H1 (cell line): ENCODE measurements around the gene OGDH. TPM values are rescaled to one million over a fixed set of nuclear protein-coding genes. Genes with fewer than 3 reads are reported as not detected.

Experiments used
- CTCF ChIA-PET: fragments of 300-600 bp; sonication (Branson Sonifier 250); formaldehyde crosslinking; loops from one replicate; lab custom pipeline; 2021; ENCODE audit not compliant: partially characterized antibody; lab: Charles Lee
- POLR2A ChIA-PET: fragments of 300-600 bp; sonication (Branson Sonifier 250); formaldehyde crosslinking; loops from one replicate; lab custom pipeline; 2021; ENCODE audit warnings: inconsistent platforms; ENCODE audit not compliant: partially characterized antibody; lab: Charles Lee
- DNase-seq, 2 experiments: peaks; one replicate each; pipeline versions ENCODE4 v3.0.0 to v3.0.0-alpha.2; 2010 to 2022; ENCODE audit warnings: low spot score in 2 of 2, low read depth in 1 of 2, mixed read lengths in 1 of 2
- FAIRE-seq: peaks from 2 replicates; lab custom pipeline; 2011; peaks lifted over from hg19 to GRCh38; lab: Jason Lieb, UNC
- H2AFZ ChIP-seq: 2 replicates; pipeline ENCODE4 v1.8.1; 2012; ENCODE audit warnings: low read length, inconsistent platforms
- H2AK5ac ChIP-seq: 2 replicates; pipeline ENCODE4 v1.6.1; 2013; ENCODE audit warnings: low read depth, low read length
- H2BK120ac ChIP-seq: replicated peaks from 2 replicates; pipeline ENCODE3; 2013; ENCODE audit warnings: low read depth, low read length, inconsistent platforms
- H2BK12ac ChIP-seq: 2 replicates; pipeline ENCODE4 v1.6.1; 2013; ENCODE audit warnings: low read depth, low read length
- H2BK15ac ChIP-seq: 2 replicates; pipeline ENCODE4 v1.6.1; 2013; ENCODE audit warnings: low read length
- H2BK20ac ChIP-seq: 2 replicates; pipeline ENCODE4 v1.6.1; 2013; ENCODE audit warnings: low read length
- H2BK5ac ChIP-seq: 2 replicates; pipeline ENCODE4 v1.6.1; 2013; ENCODE audit warnings: low read depth, low read length
- H3K14ac ChIP-seq: 2 replicates; pipeline ENCODE4 v1.6.1; 2013; ENCODE audit warnings: inconsistent platforms; ENCODE audit not compliant: insufficient read length
- H3K18ac ChIP-seq: 2 replicates; pipeline ENCODE4 v1.6.1; 2013; ENCODE audit warnings: low read length; ENCODE audit errors: extremely low read depth
- H3K23ac ChIP-seq: 2 replicates; pipeline ENCODE4 v1.6.1; 2013; ENCODE audit warnings: inconsistent platforms; ENCODE audit not compliant: insufficient read length
- H3K23me2 ChIP-seq: 2 replicates; pipeline ENCODE4 v1.6.1; 2013; ENCODE audit warnings: low read depth, low read length
- H3K27ac ChIP-seq: 2 replicates; pipeline ENCODE4 v1.6.1; 2011; ENCODE audit warnings: low read depth, low read length, inconsistent platforms
- H3K27me3 ChIP-seq, 4 experiments: replicated peaks in 1 of 4; 1 replicate in 1 of 4; 2 replicates in 3 of 4; pipeline versions ENCODE4 v1.6.1 to v1.8.1; 2011 to 2013; ENCODE audit warnings: low read length in 3 of 4, mild to moderate bottlenecking in 3 of 4, inconsistent platforms in 2 of 4, mixed read lengths in 2 of 4, moderate library complexity in 1 of 4; ENCODE audit not compliant: control insufficient read depth in 3 of 4, insufficient read depth in 3 of 4; ENCODE audit errors: extremely low read depth in 1 of 4
- H3K36me3 ChIP-seq, 4 experiments: 2 replicates each; pipeline versions ENCODE4 v1.6.1 to v1.8.1; 2011 to 2013; ENCODE audit warnings: mild to moderate bottlenecking in 4 of 4, low read length in 3 of 4, moderate library complexity in 2 of 4, control low read depth in 1 of 4, inconsistent platforms in 1 of 4; ENCODE audit not compliant: insufficient read depth in 4 of 4, control insufficient read depth in 2 of 4
- H3K4ac ChIP-seq: replicated peaks from 2 replicates; pipeline ENCODE3; 2013; ENCODE audit warnings: low read length, low read depth, mixed read lengths, inconsistent platforms; ENCODE audit not compliant: insufficient read length
- H3K4me1 ChIP-seq, 4 experiments: replicated peaks in 1 of 4; 1 replicate in 1 of 4; 2 replicates in 3 of 4; pipeline versions ENCODE4 v1.6.1 to v1.8.1; 2011 to 2013; ENCODE audit warnings: low read length in 3 of 4, inconsistent platforms in 2 of 4, mixed read lengths in 1 of 4; ENCODE audit not compliant: insufficient read depth in 4 of 4, control insufficient read depth in 3 of 4
- H3K4me2 ChIP-seq, 2 experiments: 2 replicates each; pipeline versions ENCODE4 v1.6.1 to v1.8.1; 2011 to 2013; ENCODE audit warnings: low read depth in 2 of 2, low read length in 2 of 2, control low read depth in 1 of 2, inconsistent platforms in 1 of 2, mild to moderate bottlenecking in 1 of 2; ENCODE audit not compliant: insufficient read depth in 1 of 2
- H3K4me3 ChIP-seq, 4 experiments: fragments of 200-600, 300-600 bp in 1 of 4; sonication (generic), shearing (Covaris generic), sonication (Bioruptor Twin) in 1 of 4; 2 replicates each; pipeline versions ENCODE4 v1.5.1 to v1.8.1; 2011 to 2016; ENCODE audit warnings: low read length in 4 of 4, low read depth in 3 of 4, control low read depth in 2 of 4, inconsistent platforms in 2 of 4, mild to moderate bottlenecking in 2 of 4, mixed read lengths in 1 of 4, moderate library complexity in 1 of 4; ENCODE audit not compliant: insufficient read depth in 2 of 4; ENCODE audit errors: extremely low read depth in 1 of 4
- H3K56ac ChIP-seq: replicated peaks from 2 replicates; pipeline ENCODE3; 2013; ENCODE audit warnings: low read depth, mild to moderate bottlenecking, mixed read lengths, low read length, inconsistent platforms; ENCODE audit not compliant: insufficient read length
- H3K79me1 ChIP-seq: 2 replicates; pipeline ENCODE4 v1.6.1; 2013; ENCODE audit warnings: low read depth, low read length, control low read depth
- H3K79me2 ChIP-seq, 2 experiments: 2 replicates each; pipeline versions ENCODE4 v1.6.1 to v1.8.1; 2012 to 2013; ENCODE audit warnings: low read length in 2 of 2, mild to moderate bottlenecking in 2 of 2, inconsistent platforms in 1 of 2; ENCODE audit not compliant: insufficient read depth in 2 of 2, control insufficient read depth in 1 of 2
- H3K9ac ChIP-seq, 4 experiments: replicated peaks in 1 of 4; 1 replicate in 1 of 4; 2 replicates in 3 of 4; pipeline versions ENCODE4 v1.6.1 to v1.8.1; 2011 to 2013; ENCODE audit warnings: low read depth in 3 of 4, low read length in 3 of 4, control low read depth in 2 of 4, mild to moderate bottlenecking in 2 of 4, moderate library complexity in 2 of 4, inconsistent platforms in 1 of 4; ENCODE audit errors: extremely low read depth in 1 of 4
- H3K9me3 ChIP-seq, 2 experiments: 2 replicates each; pipeline versions ENCODE4 v1.6.1 to v1.8.1; 2012 to 2013; ENCODE audit warnings: mild to moderate bottlenecking in 2 of 2, moderate library complexity in 2 of 2, control low read depth in 1 of 2, inconsistent platforms in 1 of 2, low read depth in 1 of 2, low read length in 1 of 2, mixed read lengths in 1 of 2; ENCODE audit not compliant: insufficient read depth in 2 of 2
- H4K20me1 ChIP-seq, 2 experiments: replicated peaks in 1 of 2; 2 replicates each; pipeline versions ENCODE3 to v1.8.1; 2011 to 2013; ENCODE audit warnings: inconsistent platforms in 2 of 2, low read length in 2 of 2, mild to moderate bottlenecking in 1 of 2; ENCODE audit not compliant: insufficient read depth in 2 of 2, control insufficient read depth in 1 of 2
- H4K5ac ChIP-seq: 2 replicates; pipeline ENCODE4 v1.6.1; 2013; ENCODE audit warnings: low read length, low read depth, mixed read lengths, inconsistent platforms; ENCODE audit not compliant: insufficient read length
- H4K8ac ChIP-seq: 2 replicates; pipeline ENCODE4 v1.8.0; 2013; ENCODE audit warnings: mild to moderate bottlenecking, moderate library complexity, low read length, inconsistent platforms; ENCODE audit not compliant: insufficient read depth; ENCODE audit errors: extremely low read depth
- H4K91ac ChIP-seq: replicated peaks from 2 replicates; pipeline ENCODE3; 2013; ENCODE audit warnings: low read length, mixed read lengths, inconsistent platforms; ENCODE audit not compliant: insufficient read length
- ATF3 ChIP-seq: IDR thresholded peaks from 2 replicates; pipeline ENCODE4 v1.6.1; 2011; ENCODE audit warnings: low read depth, mild to moderate bottlenecking, low read length; ENCODE audit not compliant: insufficient read depth
- CTCF ChIP-seq, 3 experiments: IDR thresholded peaks; 1 replicate in 2 of 3; 2 replicates in 1 of 3; pipeline versions ENCODE4 v1.5.1 to v1.6.1; 2011; ENCODE audit warnings: low read length in 3 of 3, mild to moderate bottlenecking in 3 of 3, inconsistent platforms in 2 of 3, low read depth in 1 of 3, moderate library complexity in 1 of 3; ENCODE audit not compliant: insufficient read depth in 1 of 3; ENCODE audit errors: control extremely low read depth in 1 of 3
- GTF2F1 ChIP-seq: IDR thresholded peaks from 2 replicates; pipeline ENCODE4 v1.6.1; 2012; ENCODE audit warnings: low read depth, low read length, improper control_type of control experiment, borderline replicate concordance
- RFX5 ChIP-seq: IDR thresholded peaks from 2 replicates; pipeline ENCODE4 v1.6.1; 2011; ENCODE audit warnings: low read depth, low read length, improper control_type of control experiment, borderline replicate concordance
- SIX5 ChIP-seq: IDR thresholded peaks from 2 replicates; pipeline ENCODE4 v1.6.1; 2011; ENCODE audit warnings: mild to moderate bottlenecking, low read depth, low read length
- WGBS, 2 experiments: shearing (Covaris generic) in 1 of 2; methylation state at CpG; one replicate each; pipeline versions ENCODE4 v1.1.6 to v1.1.7; 2013 to 2015; ENCODE audit warnings: low lambda C conversion rate in 2 of 2, mixed read lengths in 2 of 2, inconsistent platforms in 1 of 2, low coverage in 1 of 2, missing lambda C conversion rate in 1 of 2; ENCODE audit not compliant: insufficient replicate concordance in 2 of 2, insufficient coverage in 1 of 2, insufficient read length in 1 of 2; ENCODE audit errors: extremely low coverage in 1 of 2, missing lambda C conversion rate in 1 of 2; 5-methylcytosine and 5-hydroxymethylcytosine counted together
- polyA plus RNA-seq, 7 experiments: library from polyadenylated mRNA; depleted of rRNA in 3 of 7; stranded (reverse) in 5 of 7; unstranded in 2 of 7; fragments of >200 nt in 5 of 7; fragments of 200-250 nt in 2 of 7; gene quantifications; 1 replicate in 5 of 7; 2 replicates in 1 of 7; 4 replicates in 1 of 7; pipeline versions ENCODE4 v1.2.1 to v1.2.3, GENCODE V29; 2011 to 2013; ENCODE audit warnings: missing spikeins in 2 of 7, mixed read lengths in 2 of 7
- total RNA-seq: library from RNA; stranded (reverse); fragmentation: NEBNext Ultra II Directional; extraction: Animal tissue kit (Norgen Biotek cat#: 25700); gene quantifications from 2 replicates; pipeline ENCODE4 v1.2.1, GENCODE V29; 2021
- TF ChIP-seq, protein P1 (sequence below): IDR thresholded peaks from 2 replicates; pipeline ENCODE4 v1.6.1; 2011; ENCODE audit warnings: low read length, improper control_type of control experiment

The OGDH gene
- total and polyA plus RNA-seq, 2 of the 8 experiments (the other 6 are each of a cell fraction or from before 2014, with no cell fraction given): 71.6 to 91.6 TPM

DNA sequence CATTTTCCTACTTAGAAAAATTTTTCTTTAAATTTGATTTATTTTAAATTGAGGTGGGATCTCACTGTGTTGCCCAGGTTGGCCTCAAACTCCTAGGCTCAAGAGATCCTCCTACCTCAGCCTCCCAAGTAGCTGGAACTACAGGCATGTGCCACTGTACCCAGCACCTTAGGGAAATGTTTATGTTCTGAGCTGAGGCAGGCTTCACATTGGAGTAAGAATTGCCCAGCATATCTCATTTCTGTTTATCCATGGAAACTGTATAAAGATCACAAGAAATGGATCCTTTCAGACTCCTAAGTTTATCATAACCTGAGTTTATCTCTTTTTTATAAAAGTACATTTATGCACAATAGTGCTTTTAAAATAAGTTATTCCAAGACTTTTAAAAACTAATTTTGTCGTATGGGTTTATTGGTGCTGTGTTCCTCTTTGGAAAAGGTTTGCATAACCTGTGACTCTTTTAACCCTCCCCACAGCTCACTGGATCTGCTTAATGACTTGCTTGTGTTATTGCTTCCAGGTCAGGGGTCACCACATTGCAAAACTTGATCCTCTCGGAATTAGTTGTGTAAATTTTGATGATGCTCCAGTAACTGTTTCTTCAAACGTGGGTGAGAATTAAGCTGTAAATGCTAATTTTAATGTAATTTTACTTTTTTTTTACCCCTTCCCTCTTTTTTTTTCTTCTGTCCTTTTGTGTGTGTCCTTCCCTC is 40.7 kb downstream of the OGDH start:
- Histone ChIP-seq H3K36me3 (peaks cover 2 to 29% (median 9%) of the 10 kb centered on the region in 4 experiments; a peak in 6 of 8 replicates), H4K5ac (no peak overlapping the region), H4K91ac (no peak overlapping the region), H3K79me1 (no peaks in the 10 kb centered on the region), H4K20me1 (peaks cover 2% of the 10 kb centered on the region in 2 experiments), H3K18ac (no peak overlapping the region), H2BK12ac (no peak overlapping the region), H2AK5ac (no peak overlapping the region), H3K14ac (no peak overlapping the region), H3K56ac (no peak overlapping the region), H3K79me2 (no peaks in the 10 kb centered on the region), H3K9ac (no peak overlapping the region), H3K27me3 (no peaks in the 10 kb centered on the region), H2BK20ac (no peak overlapping the region), H3K23me2 (no peaks in the 10 kb centered on the region), H2BK120ac (no peak overlapping the region), H2BK15ac (no peak overlapping the region), H3K23ac (no peak overlapping the region), H3K4me3 (no peak overlapping the region), H3K9me3 (no peaks in the 10 kb centered on the region), H2AFZ (no peak overlapping the region), H3K4ac (no peak overlapping the region), H3K27ac (no peak overlapping the region), H2BK5ac (no peak overlapping the region), H3K4me2 (no peak overlapping the region), H3K4me1 (no peaks in the 10 kb centered on the region), H4K8ac (no peak overlapping the region)
- 86% methylated on average over 3 of the region's 3 CpGs; no CpG with 5 or more reads in 1 of the 2 experiments for WGBS, 2 experiments
- ChIA-PET CTCF (interaction anchor here (0.8 kb wide), 1 partner anchor 10 kb away, joined by 3 read pairs; no protein-coding TSS in a partner anchor), POLR2A (interaction anchor here (1.4 kb wide), 1 partner anchor 66 kb away, joined by 3 read pairs; the partner anchor contains the start of gene TMED4)
- no peak for DNase-seq
- no peak for FAIRE-seq
- TF ChIP-seq GTF2F1 (no peak), SIX5 (no peak), CTCF (IDR thresholded peaks at IDR 0.05; ENCODE audit: control extremely low read depth in 1 of 3, insufficient read depth in 1 of 3, low read depth in 1 of 3, low read length in 3 of 3) (no peak), RFX5 (no peak), ATF3 (no peak)
- TF ChIP-seq, protein P1, sequence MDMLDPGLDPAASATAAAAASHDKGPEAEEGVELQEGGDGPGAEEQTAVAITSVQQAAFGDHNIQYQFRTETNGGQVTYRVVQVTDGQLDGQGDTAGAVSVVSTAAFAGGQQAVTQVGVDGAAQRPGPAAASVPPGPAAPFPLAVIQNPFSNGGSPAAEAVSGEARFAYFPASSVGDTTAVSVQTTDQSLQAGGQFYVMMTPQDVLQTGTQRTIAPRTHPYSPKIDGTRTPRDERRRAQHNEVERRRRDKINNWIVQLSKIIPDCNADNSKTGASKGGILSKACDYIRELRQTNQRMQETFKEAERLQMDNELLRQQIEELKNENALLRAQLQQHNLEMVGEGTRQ: no peak
